Activated CD8-positive, alpha-beta memory T cell treated with anti-CD3 and anti-CD28 coated beads, Interleukin-2, amount 50 U/mL, for 24 hours (primary cell): ENCODE data around the gene PCDHGC3.
"Not testable (repeated sequence)": the region's sequence is repeated elsewhere in the genome, so short reads cannot be mapped to it uniquely, and the experiment has no call there.

Experiments used
- DNase-seq: peaks from one replicate; pipeline ENCODE4 v3.0.0-alpha.2; 2020; ENCODE audit errors: extremely low read depth

Gene PCDHGC3

DNA sequence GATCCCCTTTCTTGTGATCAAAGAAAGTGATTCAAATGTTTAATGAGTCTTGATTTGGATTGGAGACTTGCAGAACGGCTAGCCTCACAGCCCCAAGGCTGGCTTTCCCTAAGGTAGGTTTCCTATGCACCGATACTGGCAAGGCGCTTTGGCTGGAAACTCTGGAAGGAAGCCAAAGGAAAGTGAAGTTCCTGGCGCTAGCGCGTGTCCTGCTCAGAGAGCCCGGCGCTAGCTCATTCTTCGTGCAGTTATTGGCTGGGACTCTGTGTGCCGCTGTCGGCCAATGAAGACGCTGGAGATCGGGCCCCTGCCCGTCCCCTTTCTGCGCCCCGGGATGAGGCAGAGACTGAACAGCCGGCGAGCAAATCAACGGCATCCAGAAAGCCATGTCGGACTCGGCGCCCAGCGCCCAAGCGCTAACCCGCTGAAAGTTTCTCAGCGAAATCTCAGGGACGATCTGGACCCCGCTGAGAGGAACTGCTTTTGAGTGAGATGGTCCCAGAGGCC lies at the start of gene PCDHGC3:
Gene PCDHGC3 (plus strand): TSS at position 342 of the 507 bp plus-strand sequence. CDS start 151 bp downstream, at position 493.
- no peak for DNase-seq

DNA sequence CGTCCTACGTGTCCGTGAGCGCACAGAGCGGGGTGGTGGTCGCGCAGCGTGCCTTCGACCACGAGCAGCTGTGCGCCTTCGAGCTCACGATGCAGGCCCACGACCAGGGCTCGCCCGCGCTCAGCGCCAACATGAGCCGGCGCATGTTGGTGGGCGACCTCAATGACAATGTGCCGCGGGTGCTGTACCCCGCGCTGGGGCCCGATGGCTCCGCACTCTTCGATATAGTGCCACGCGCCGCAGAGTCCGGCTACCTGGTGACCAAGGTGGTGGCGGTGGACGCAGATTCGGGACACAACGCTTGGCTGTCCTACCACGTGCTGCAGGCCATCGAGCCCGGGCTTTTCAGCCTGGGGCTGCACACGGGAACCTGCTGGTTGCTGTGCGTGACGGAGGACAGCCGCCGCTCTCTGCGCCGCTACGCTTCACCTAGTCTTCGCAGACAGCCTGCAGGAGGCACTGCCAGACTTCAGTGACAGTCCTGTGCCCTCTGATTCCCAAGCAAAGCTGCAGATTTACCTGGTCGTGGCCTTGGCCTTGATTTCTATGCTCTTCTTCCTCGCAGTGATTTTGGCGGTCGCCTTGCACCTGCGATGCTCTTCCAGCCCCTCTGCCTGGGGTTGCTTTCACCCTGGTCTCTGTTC lies 47.9 kb upstream of the PCDHGC3 start:
- no peak for DNase-seq

DNA sequence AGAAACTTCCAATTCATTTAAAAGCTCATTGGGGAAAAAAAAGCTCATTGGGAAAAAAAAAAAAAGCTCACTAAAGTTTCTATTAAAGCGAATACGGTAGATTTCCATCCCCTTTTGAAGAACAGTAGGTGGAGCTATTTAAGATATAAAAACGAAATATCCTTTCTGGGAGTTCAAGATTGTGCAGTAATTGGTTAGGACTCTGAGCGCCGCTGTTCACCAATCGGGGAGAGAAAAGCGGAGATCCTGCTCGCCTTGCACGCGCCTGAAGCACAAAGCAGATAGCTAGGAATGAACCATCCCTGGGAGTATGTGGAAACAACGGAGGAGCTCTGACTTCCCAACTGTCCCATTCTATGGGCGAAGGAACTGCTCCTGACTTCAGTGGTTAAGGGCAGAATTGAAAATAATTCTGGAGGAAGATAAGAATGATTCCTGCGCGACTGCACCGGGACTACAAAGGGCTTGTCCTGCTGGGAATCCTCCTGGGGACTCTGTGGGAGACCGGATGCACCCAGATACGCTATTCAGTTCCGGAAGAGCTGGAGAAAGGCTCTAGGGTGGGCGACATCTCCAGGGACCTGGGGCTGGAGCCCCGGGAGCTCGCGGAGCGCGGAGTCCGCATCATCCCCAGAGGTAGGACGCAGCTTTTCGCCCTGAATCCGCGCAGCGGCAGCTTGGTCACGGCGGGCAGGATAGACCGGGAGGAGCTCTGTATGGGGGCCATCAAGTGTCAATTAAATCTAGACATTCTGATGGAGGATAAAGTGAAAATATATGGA lies 45.2 kb upstream of the PCDHGC3 start, which contains the start of gene PCDHGA12:
Gene PCDHGA12 (plus strand): TSS at position 176 of the 782 bp plus-strand sequence. CDS start 253 bp downstream, at position 429.
- DNase-seq: no peak

GRCh38 chr5:141431286-141431685 lies 44.5 kb upstream of the PCDHGC3 start:
- no peak for DNase-seq

GRCh38 chr5:141432308-141432707 lies 43.5 kb upstream of the PCDHGC3 start:
- DNase-seq: not testable (repeated sequence)

GRCh38 chr5:141432726-141433125 lies 43.0 kb upstream of the PCDHGC3 start:
- not testable (repeated sequence) for DNase-seq

GRCh38 chr5:141434006-141434405 lies 41.8 kb upstream of the PCDHGC3 start:
- DNase-seq: no peak

GRCh38 chr5:141437221-141437620 lies 38.5 kb upstream of the PCDHGC3 start:
- no peak for DNase-seq

GRCh38 chr5:141439411-141440141 lies 36.2 kb upstream of the PCDHGC3 start:
- DNase-seq: no peak

- DNase-seq: no peak
Measured at GRCh38 chr5:141440341-141440740, 35.4 kb upstream of the PCDHGC3 start.

GRCh38 chr5:141441571-141442170 lies 34.1 kb upstream of the PCDHGC3 start:
- DNase-seq: no peak

DNA sequence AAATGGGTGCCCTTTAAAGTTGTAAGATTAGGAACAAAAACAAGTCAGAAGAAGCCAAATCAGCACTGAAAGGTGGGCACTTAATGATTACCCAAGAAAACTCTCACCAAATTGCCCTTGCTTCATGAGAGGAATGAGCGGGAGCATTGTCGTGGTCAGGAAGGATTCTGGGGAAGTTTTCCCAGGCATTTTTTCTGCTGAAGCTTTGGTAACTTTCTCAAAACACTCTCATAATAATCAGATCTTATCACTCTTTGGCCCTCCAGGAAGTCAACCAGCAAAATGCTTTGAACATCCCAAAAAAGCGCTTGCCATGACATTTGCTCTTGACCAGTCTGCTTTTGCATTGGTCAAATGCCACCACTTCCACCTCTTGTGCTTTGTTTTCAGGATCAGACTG lies 10.4 kb upstream of the PCDHGC3 start:
- no peak for DNase-seq

GRCh38 chr5:141476132-141476911 lies 556 bp downstream of the PCDHGC3 start:
- DNase-seq: no peak

GRCh38 chr5:141477044-141477575 lies 1.3 kb downstream of the PCDHGC3 start:
- DNase-seq: no peak

DNA sequence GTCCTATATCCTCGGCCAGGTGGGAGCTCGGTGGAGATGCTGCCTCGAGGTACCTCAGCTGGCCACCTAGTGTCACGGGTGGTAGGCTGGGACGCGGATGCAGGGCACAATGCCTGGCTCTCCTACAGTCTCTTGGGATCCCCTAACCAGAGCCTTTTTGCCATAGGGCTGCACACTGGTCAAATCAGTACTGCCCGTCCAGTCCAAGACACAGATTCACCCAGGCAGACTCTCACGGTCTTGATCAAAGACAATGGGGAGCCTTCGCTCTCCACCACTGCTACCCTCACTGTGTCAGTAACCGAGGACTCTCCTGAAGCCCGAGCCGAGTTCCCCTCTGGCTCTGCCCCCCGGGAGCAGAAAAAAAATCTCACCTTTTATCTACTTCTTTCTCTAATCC lies 2.0 kb downstream of the PCDHGC3 start:
- DNase-seq: no peak

DNA sequence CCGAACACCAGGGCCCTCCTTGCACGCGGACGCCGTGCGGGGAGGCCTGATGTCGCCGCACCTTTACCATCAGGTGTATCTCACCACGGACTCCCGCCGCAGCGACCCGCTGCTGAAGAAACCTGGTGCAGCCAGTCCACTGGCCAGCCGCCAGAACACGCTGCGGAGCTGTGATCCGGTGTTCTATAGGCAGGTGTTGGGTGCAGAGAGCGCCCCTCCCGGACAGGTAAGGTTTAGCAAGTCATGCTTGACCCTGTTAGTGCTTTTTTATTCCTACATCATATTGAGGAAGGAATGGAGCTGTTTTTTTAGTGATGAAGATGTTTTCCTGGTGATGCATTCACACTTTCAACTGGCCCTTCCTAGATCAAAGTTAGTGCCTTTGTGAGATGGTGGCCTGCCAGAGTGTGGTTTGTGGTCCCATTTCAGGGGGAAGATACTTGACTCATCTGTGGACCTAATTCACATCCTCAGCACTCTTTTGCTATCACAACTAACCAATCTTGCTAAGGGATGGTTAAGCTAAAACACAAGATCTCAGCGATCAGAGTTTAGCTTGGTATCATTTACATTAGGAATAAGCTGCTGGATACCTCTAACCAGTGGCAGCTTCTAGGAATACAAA lies 2.7 kb downstream of the PCDHGC3 start:
- DNase-seq: no peak

DNA sequence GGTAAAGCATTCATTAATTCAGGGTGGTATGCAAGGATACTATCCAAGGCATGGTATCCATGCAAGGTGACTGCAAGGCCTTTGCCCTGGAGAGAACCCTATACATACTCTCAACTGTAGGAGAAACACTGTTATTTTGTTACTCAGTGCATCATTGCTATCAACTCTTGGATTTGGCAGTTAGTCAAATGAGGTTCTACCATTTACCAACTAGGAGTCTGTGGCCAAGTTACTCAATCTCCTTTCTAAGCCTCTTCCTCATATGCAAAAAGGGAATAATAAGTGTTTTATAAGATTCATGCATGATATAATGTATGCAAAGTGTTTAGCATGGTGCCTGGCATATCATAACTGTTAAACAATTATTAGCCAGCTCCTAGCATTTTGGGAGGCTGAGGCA lies 4.0 kb downstream of the PCDHGC3 start:
- DNase-seq: no peak

- no peak for DNase-seq
Measured at GRCh38 chr5:141483902-141484301, 8.1 kb downstream of the PCDHGC3 start.

GRCh38 chr5:141484310-141484640 lies 8.5 kb downstream of the PCDHGC3 start:
- no peak for DNase-seq

DNA sequence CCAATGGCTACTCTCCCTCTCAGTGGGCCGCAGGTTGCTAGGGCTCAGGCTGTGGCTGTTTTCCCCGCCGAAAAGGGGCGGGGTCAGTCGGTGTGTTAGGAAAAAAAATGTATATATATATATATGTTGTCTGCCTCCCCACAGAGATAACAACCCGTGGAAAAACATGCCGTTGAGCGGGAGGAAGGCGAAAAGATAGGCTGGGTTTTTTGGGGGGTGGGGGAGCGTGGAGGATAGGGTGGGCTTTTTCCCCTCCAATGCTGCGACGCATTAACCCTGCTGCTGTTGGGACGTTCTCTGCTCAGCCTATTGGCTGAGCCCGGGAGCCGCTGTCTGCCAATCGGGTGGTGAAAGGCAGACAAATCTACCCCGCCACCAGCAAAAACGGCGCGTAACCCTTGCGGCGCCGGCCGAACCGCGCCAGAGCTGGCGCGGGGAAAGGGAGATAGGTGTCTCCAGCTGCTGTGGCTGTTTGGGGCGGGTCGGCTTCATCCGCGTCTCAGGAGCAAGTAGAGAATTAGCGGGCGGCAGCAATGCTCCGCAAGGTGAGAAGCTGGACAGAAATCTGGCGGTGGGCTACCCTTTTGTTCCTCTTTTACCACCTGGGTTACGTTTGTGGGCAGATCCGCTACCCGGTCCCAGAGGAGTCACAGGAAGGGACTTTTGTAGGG lies 9.0 kb downstream of the PCDHGC3 start, which contains the start of gene PCDHGC4:
Gene PCDHGC4 (plus strand): TSS at position 390 of the 671 bp plus-strand sequence. CDS start 144 bp downstream, at position 534.
- DNase-seq: no peak
